HG02642 (cell line): Measurements from ENCODE around the gene RPL35.
"Not testable (repeated sequence)": the region's sequence is repeated elsewhere in the genome, so short reads cannot be mapped to it uniquely, and the experiment has no call there.

ENCODE experiments used
- ATAC-seq: cut with Tn5 transposase; IDR thresholded peaks from one replicate; pipeline ENCODE4 v1.9.1; 2021; ENCODE audit warnings: mild to moderate bottlenecking; ENCODE audit not compliant: unreplicated experiment, poor library complexity

RPL35 gene

DNA sequence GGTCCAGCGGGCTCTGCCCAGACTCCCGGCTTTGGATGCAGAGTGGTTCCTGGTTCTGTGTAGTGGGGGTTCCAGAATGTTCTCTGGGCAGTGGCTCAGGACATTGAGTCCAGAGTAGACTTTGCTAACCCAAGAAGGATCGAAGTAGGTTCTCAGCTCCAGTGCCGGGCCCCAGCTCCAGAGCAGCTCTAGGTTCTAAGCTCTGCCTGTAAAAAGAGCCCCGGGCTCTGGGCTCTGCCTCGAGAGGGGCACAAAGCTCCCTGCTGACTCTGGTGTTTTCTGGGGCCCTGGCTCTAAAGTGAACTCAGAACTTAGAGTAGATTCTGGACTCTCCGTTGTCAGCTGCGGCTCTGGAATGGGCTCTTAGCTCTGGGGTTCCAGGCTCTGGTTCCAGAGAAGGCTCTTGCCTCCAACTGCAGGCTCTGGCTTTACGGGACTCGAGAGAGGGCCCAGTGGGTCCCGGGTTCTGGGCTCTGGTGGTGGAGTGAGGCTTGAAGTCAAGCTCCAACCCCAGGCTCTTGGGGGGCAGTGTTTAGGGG, 8.1 kb downstream of the RPL35 start:
- no peak for ATAC-seq

- ATAC-seq: peak; percentile 78
Measured at GRCh38 chr9:124852829-124853531, 8.8 kb downstream of the RPL35 start, which contains the start of gene WDR38. TSS of gene WDR38 (plus strand) at chr9:124853460. CDS start at chr9:124853532, 72 bp downstream.

GRCh38 chr9:124852121-124852828, 9.5 kb downstream of the RPL35 start:
- ATAC-seq: no peak

DNA sequence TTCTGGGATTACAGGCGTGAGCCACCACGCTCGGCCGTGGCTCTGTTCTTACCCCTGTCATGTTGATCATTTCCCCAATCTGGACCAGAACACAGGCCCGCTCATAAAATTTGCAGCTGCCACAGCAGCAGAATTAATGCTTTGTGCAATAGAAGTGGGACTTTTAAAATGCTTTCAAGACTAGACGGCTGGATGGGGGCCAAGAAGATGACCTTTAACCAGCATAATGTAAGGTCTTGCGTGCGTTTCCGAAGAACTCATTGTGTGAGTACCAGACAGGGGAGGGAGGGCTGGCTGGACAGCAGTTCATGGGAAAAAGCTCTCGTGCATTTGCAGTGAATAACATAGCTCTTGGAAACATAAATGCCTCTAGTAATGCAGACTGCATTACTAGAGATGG, 12.0 kb downstream of the RPL35 start:
- no peak for ATAC-seq

DNA sequence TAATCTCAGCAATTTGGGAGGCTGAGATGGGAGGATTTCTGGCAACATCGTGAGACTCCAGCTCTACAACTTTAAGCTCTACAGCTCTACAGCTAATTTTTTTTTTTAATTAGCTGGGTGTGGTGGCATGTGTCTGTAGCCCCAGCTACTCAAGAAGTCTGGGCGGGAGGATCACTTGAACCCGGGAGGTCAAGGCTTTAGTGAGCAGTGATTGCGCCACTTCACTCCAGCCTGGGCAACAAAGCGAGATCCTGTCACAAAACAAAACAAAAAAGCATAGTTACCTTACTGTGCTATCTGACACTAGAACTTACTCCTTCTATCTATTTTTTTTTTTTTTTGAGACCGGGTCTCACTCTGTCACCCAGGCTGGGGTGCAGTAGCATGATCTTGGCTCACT, 14.8 kb downstream of the RPL35 start:
- ATAC-seq: no peak

- not testable (repeated sequence) for ATAC-seq
Measured at GRCh38 chr9:124846467-124846866, 15.3 kb downstream of the RPL35 start.

DNA sequence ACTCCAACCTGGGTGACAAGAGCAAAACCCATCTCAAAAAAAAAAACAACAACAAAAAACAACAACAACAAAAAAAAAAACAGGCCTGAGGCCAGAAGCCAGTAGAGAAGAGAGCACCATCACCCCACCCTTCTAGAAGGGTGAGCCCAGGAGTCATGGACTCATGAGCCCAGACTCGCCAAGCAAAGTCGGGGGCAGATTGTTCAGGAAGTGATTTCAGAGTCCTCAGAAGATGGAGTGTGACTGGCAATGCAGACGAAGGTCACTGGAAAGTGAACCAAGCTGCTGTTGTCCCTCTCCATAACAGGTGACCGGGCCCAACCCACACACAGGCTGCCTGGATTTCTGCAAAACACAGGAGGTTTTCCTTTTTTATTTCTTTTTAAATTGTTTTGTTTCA, 17.5 kb downstream of the RPL35 start:
- no peak for ATAC-seq

- no peak for ATAC-seq
Measured at GRCh38 chr9:124843456-124844034, 18.2 kb downstream of the RPL35 start.

- ATAC-seq: no peak
Measured at GRCh38 chr9:124841075-124841821, 20.5 kb downstream of the RPL35 start.

GRCh38 chr9:124840300-124840833, 21.4 kb downstream of the RPL35 start:
- ATAC-seq: no peak

- no peak for ATAC-seq
Measured at GRCh38 chr9:124839612-124840299, 22.0 kb downstream of the RPL35 start.

- not testable (repeated sequence) for ATAC-seq
Measured at GRCh38 chr9:124838567-124839275, 23.0 kb downstream of the RPL35 start.

DNA sequence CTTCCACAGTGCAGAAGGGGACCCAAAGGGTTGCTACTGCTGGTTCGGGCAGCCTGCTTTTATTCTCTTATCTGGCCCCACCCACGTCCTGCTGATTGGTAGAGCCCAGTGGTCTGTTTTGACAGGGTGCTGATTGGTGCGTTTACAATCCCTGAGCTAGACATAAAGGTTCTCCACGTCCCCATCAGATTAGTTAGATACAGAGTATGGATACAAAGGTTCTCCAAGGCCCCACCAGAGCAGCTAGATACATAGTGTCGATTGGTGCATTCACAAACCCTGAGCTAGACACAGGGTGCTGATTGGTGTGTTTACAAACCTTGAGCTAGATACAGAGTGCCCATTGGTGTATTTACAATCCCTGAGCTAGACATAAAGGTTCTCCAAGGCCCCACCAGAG, 23.6 kb downstream of the RPL35 start:
- not testable (repeated sequence) for ATAC-seq

GRCh38 chr9:124835026-124835557, 26.7 kb downstream of the RPL35 start:
- no peak for ATAC-seq

GRCh38 chr9:124834591-124834990, 27.2 kb downstream of the RPL35 start:
- ATAC-seq: no peak

GRCh38 chr9:124831642-124832364, 30.0 kb downstream of the RPL35 start:
- ATAC-seq: no peak

DNA sequence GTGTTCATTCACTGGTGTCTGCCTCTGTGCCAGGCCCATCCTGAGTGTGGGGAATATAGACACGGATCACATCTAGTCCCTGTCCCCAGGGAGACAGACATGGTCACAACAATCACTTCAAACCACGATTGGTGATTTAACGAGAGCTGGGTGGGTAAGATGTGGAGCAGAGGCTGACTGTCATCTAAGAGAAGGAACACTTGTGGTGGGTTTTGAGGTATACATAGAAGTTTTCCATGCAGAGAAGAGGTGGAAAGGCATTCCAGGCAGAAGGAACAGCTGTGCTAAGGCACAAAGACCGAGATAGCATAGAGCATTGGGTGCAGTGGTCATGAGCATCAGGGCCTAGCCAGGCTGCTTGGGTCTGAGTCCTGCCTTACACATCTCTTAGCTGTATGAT, 31.2 kb downstream of the RPL35 start:
- no peak for ATAC-seq

- ATAC-seq: no peak
Measured at GRCh38 chr9:124829334-124829669, 32.5 kb downstream of the RPL35 start.
